A549 treated with AZD2906 at 1 μM for 4 hours (cell line): ENCODE results near the gene SLC22A9. TPM values are rescaled to one million over a fixed set of nuclear protein-coding genes. Genes with fewer than 3 reads are reported as not detected.

ENCODE experiments used
- total RNA-seq: library from RNA; stranded (reverse); fragments of 200-300 nt; extraction: Qiagen RNA extraction; gene quantifications from 5 replicates; pipeline ENCODE4 v1.2.3, GENCODE V29; 2022

SLC22A9 gene
- not detected in 5 replicates for total RNA-seq

DNA sequence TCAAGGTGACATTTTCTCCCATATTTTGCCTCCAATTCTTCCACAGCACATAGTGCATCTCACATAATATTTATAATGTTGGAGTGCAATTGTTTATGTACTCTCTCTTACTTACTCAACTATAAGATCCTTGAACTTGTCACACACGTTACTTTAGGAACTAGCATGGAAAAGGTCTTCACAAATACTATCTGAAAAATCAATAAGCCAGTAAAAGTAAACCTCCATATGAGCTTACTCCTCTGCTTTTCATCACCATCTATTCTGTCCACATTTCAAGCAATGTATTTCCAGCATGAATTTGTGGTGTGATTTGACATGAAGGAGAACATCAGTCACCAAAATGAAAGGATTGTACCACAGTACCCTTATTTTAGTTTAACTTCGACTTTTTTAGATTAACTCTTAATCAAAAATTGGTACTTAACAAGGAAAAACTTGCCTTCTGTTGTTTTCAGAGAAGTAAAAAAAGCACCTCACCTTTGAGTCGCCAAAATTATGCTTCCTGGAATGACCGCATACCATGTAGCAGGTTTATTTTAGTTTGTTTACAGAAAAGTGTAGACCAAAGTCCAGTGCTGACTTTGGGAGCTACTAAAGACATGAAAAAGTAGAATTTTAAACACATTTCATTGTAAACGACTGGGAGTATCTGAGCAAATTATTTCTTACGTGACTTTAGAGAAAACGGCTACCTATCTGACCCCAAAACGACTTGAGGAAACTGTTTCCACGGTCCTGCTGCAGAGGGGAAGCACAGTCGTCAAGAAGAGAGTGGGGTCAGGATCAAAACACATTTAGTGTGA is at the start of gene SLC22A9:
TSS of gene SLC22A9 (plus strand) at position 621 of the 806 bp plus-strand sequence. CDS start 272 bp downstream, outside the sequence.

Other genes with a start within 250 kb of the SLC22A9 start
- gene SLC22A24, start 225.6 kb upstream of the SLC22A9 start, total RNA-seq, result not detected in 5 replicates
- gene SLC22A25, start 126.2 kb upstream of the SLC22A9 start, total RNA-seq, result not detected in 5 replicates
- 0.02 to 0.03 TPM in 2 of 5 replicates, not detected in the others for gene PLAAT5, start 121.4 kb downstream of the SLC22A9 start, total RNA-seq
- gene LGALS12, start 136.3 kb downstream of the SLC22A9 start, total RNA-seq, result 0.03 to 0.08 TPM in 2 of 5 replicates, not detected in the others
- 1.3 to 3.3 TPM (median 1.9 TPM) in 5 replicates for gene PLAAT4, start 167.0 kb downstream of the SLC22A9 start, total RNA-seq
- gene PLAAT2, start 193.6 kb downstream of the SLC22A9 start, total RNA-seq, result 0.68 to 1.2 TPM (median 0.77 TPM) in 5 replicates
- gene PLAAT3, start 244.6 kb downstream of the SLC22A9 start, total RNA-seq, result 49.9 to 69.8 TPM (median 66.1 TPM) in 5 replicates